Psoas muscle (tissue), 8 donors: Measurements from ENCODE around the gene TMEM158. TPM values are rescaled to one million over a fixed set of nuclear protein-coding genes. Genes with fewer than 3 reads are reported as not detected.

Source experiments
- ATAC-seq, 4 donors: fragments of 200-7000 bp; cut with Tn5 transposase; one replicate each; pipeline ENCODE4 v1.9.1; 2020; ENCODE audit warnings: moderate library complexity in 3 of 4, mild to moderate bottlenecking in 2 of 4
- DNase-seq, 2 donors: peaks; one replicate each; pipeline ENCODE4 v3.0.0-alpha.2; 2020
- H3K27ac ChIP-seq: fragments of 200-600 bp; one replicate; pipeline ENCODE4 v1.8.0; 2022
- H3K27me3 ChIP-seq, 3 donors: fragments of 200-600 bp in 1 of 3; one replicate each; pipeline versions ENCODE4 v1.6.1 to v1.8.0; 2013 to 2022; ENCODE audit warnings: low read length in 2 of 3, mild to moderate bottlenecking in 2 of 3, moderate library complexity in 1 of 3; ENCODE audit not compliant: insufficient read depth in 3 of 3
- H3K36me3 ChIP-seq, 2 donors: fragments of 200-600 bp in 1 of 2; one replicate each; pipeline versions ENCODE4 v1.6.1 to v1.8.0; 2013 to 2022; ENCODE audit warnings: low read depth in 1 of 2, mild to moderate bottlenecking in 1 of 2, moderate library complexity in 1 of 2; ENCODE audit not compliant: insufficient read depth in 1 of 2
- H3K4me1 ChIP-seq: fragments of 200-600 bp; one replicate; pipeline ENCODE4 v1.8.0; 2022
- H3K4me3 ChIP-seq: fragments of 200-600 bp; one replicate; pipeline ENCODE4 v1.8.0; 2022; ENCODE audit warnings: mild to moderate bottlenecking
- H3K9me3 ChIP-seq: fragments of 200-600 bp; one replicate; pipeline ENCODE4 v1.8.0; 2022
- CTCF ChIP-seq: fragments of 200-600 bp; IDR thresholded peaks from one replicate; pipeline ENCODE4 v1.8.0; 2022; ENCODE audit warnings: antibody characterized with exemption
- WGBS, 3 donors: extraction: QIAGEN DNeasy Blood & Tissue Kit; methylation state at CpG; one replicate each; pipeline versions ENCODE4 v1.1.6 to v1.1.7; 2013; 5-methylcytosine and 5-hydroxymethylcytosine counted together
- intact Hi-C, 2 donors: fragments of 100-400 bp; cut with DNase I; formaldehyde crosslinking; loops; one replicate each; pipeline versions ENCODE4 v1.11.0 to v1.14.2; 2022
- polyA plus RNA-seq, 3 donors: library from polyadenylated mRNA; stranded (reverse); fragments of 200-250 nt; gene quantifications; one replicate each; pipeline ENCODE4 v1.2.3, GENCODE V29; 2013
- total RNA-seq, 4 donors: library from RNA; stranded (reverse); fragmentation: NEBNext Ultra II Directional in 2 of 4; extraction: Animal tissue kit (Norgen Biotek cat#: 25700) in 2 of 4; gene quantifications; one replicate each; pipeline versions ENCODE4 v1.2.1 to v1.2.4, GENCODE V29; 2021 to 2023
- donor health status: healthy with polysubstance abuse.
- donor health status: DM: no; HTN: no; CAD: no; lungs with moderate emphysema.
- donor health status: Bipolar disorder and iron deficiency.
- donor health status: healthy.
- donor health status: DM: yes; HTN: yes; CAD: no.
- donor health status: DM: no; HTN: no; CAD: no.
- donor health status: DM: no; HTN: no; CAD: no.
- donor health status: DM: yes; HTN: yes; CAD: no.

Gene TMEM158
- total and polyA plus RNA-seq, 7 donors: 0.48 to 15.7 (median 1.6) TPM

- Histone ChIP-seq H3K27me3 (peaks cover 0 to 5% (median 0%) of the 10 kb centered on the region in 3 donors), H3K4me1 (peaks cover 14% of the 10 kb centered on the region), H3K9me3 (no peaks in the 10 kb centered on the region), H3K4me3 (no peak overlapping the region), H3K27ac (no peak overlapping the region), H3K36me3 (no peaks in the 10 kb centered on the region)
- no peak for DNase-seq
- no peak for ATAC-seq
- TF ChIP-seq CTCF: no peak
- WGBS, 3 donors: 96 to 98% (median 98%) methylated on average over 8 of the region's 8 CpGs
- intact Hi-C loops: loop anchor here in 1 of 2 donors (10.0 kb wide), 1 partner anchor 445 kb away; no protein-coding TSS in a partner anchor
These were observed 6.4 kb downstream of the TMEM158 start for GRCh38 chr3:45219694-45220093.

GRCh38 chr3:45218578-45219390 lies 7.3 kb downstream of the TMEM158 start:
- ATAC-seq (peak; percentile 50 to 91 (median 88)), DNase-seq (no peak)
- no peaks in the 10 kb centered on the region for H3K36me3 ChIP-seq
- 33 to 45% (median 37%) methylated on average over 11 of the region's 11 CpGs for WGBS, 3 donors
- H3K4me3 ChIP-seq: no peak overlapping the region
- H3K27ac ChIP-seq: no peak overlapping the region
- TF ChIP-seq CTCF: no peak
- H3K4me1 ChIP-seq: peaks cover 7% of the 10 kb centered on the region
- intact Hi-C loops: no loop called here
- no peaks in the 10 kb centered on the region for H3K9me3 ChIP-seq
- no peaks in the 10 kb centered on the region for H3K27me3 ChIP-seq

DNA sequence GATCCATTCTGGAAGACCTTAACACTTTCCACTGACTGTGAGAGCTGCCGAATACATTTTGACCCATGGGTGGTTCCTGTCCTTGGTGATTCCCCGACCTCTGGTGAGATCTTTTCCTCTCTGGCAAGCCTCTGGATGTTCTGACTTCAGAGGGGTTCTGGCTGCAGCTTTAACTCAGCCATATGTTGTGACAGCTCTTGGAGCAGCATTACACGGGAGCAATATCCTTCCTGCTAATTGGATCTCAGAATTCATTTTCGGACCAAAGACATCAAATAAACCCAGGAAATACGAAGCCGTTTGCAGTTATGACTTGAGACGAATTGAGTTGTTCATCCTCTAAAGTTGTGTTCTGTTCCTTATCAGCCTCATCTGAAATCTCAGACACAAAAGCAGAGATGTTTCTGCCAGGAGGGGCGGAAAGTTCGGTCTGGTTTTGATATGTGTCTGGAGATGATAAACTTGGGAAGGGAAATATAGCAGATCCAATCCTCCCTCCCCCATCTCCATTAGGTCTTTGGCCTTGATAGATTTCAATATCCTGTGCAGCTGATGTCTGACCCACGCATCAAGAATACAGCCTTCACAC lies 10.0 kb downstream of the TMEM158 start:
- intact Hi-C loops: no loop called here
- H3K36me3 ChIP-seq: no peaks in the 10 kb centered on the region

DNA sequence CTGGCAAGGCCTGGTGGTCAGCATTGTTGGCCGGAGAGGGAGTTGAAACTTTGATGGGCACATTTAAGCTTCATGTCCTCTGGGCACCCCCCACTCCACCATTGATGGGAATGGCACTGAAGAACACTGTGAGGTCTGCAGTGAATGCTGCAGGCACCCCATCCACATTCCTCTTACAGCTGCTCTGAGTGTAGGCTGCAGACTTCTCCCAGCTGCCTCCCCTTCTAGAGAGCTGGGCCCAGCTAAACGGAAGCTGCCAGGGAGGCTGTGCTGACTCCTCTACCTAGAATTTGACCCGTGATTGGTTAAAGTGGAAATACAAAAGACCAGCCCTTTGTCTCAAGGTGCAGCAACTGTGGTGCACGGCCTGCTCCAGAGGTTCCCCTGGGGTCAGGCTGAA lies 10.6 kb downstream of the TMEM158 start:
- Histone ChIP-seq H3K27me3 (no peaks in the 10 kb centered on the region), H3K27ac (no peak overlapping the region), H3K4me3 (no peak overlapping the region), H3K36me3 (no peaks in the 10 kb centered on the region), H3K4me1 (peaks cover 11% of the 10 kb centered on the region), H3K9me3 (no peaks in the 10 kb centered on the region)
- TF ChIP-seq CTCF: no peak
- 67 to 83% (median 76%) methylated on average over 4 of the region's 4 CpGs for WGBS, 3 donors
- no peak for ATAC-seq
- intact Hi-C loops: no loop called here
- no peak for DNase-seq

More for the DNA sequence above, 10.0 kb downstream of the TMEM158 start:
- no peak overlapping the region for H3K27ac ChIP-seq
- no peaks in the 10 kb centered on the region for H3K27me3 ChIP-seq
- no peak for DNase-seq
- peaks cover 7% of the 10 kb centered on the region for H3K4me1 ChIP-seq
- H3K9me3 ChIP-seq: no peaks in the 10 kb centered on the region
- ATAC-seq: no peak
- 74 to 81% (median 76%) methylated on average over 10 of the region's 10 CpGs for WGBS, 3 donors
- TF ChIP-seq CTCF: no peak
- no peak overlapping the region for H3K4me3 ChIP-seq
